Thoracic aorta (tissue), 2 donors: ENCODE measurements around the gene ELOVL3. TPM values are rescaled to one million over a fixed set of nuclear protein-coding genes. Genes with fewer than 3 reads are reported as not detected.
"Not testable (repeated sequence)": the region's sequence is repeated elsewhere in the genome, so short reads cannot be mapped to it uniquely, and the experiment has no call there.

ENCODE experiments used
- ATAC-seq: fragments of 150-250 bp; one replicate; pipeline ENCODE4 v1.8.0; 2017; ENCODE audit warnings: low read depth; ENCODE audit not compliant: insufficient number of reproducible peaks, low FRiP score
- DNase-seq: peaks from one replicate; pipeline ENCODE4 v3.0.0-alpha.2; 2020; ENCODE audit warnings: low spot score
- H3K27ac ChIP-seq, 2 donors: fragments of 200-600 bp; sonication (generic); 1 replicate in 1 of 2; 2 replicates in 1 of 2; pipeline ENCODE4 v1.5.1; 2016; ENCODE audit warnings: mild to moderate bottlenecking in 2 of 2, moderate library complexity in 2 of 2
- H3K27me3 ChIP-seq: fragments of 200-600 bp; sonication (generic); replicated peaks from 2 replicates; pipeline ENCODE4 v1.6.0; 2016; ENCODE audit warnings: mild to moderate bottlenecking; ENCODE audit not compliant: insufficient read depth
- H3K36me3 ChIP-seq: fragments of 200-600 bp; sonication (generic); one replicate; pipeline ENCODE4 v1.5.1; 2016
- H3K4me1 ChIP-seq, 2 donors: fragments of 200-600 bp; sonication (generic); 1 replicate in 1 of 2; 2 replicates in 1 of 2; pipeline versions ENCODE4 v1.5.1 to v1.6.0; 2016; ENCODE audit warnings: low read depth in 2 of 2, mild to moderate bottlenecking in 1 of 2; ENCODE audit not compliant: control insufficient read depth in 1 of 2
- H3K4me3 ChIP-seq: fragments of 200-600 bp; sonication (generic); 2 replicates; pipeline ENCODE4 v1.5.1; 2016; ENCODE audit warnings: mild to moderate bottlenecking
- H3K9me3 ChIP-seq: fragments of 200-600 bp; sonication (generic); 2 replicates; pipeline ENCODE4 v1.5.1; 2016
- CTCF ChIP-seq: fragments of 200-600 bp; sonication (generic); IDR thresholded peaks from one replicate; pipeline ENCODE4 v1.5.1; 2019; ENCODE audit warnings: antibody characterized with exemption
- total RNA-seq, 2 donors: library from RNA; depleted of rRNA; stranded (reverse); fragments of >200 nt; gene quantifications; one replicate each; pipeline versions ENCODE4 v1.1.0 to v1.2.3, GENCODE V29; 2016

Gene ELOVL3
- total RNA-seq, 2 donors from 2014 or later: not detected

GRCh38 chr10:102200751-102201640, 25.1 kb upstream of the ELOVL3 start:
- no peaks in the 10 kb centered on the region for H3K36me3 ChIP-seq
- DNase-seq (no peak), ATAC-seq (no peak)
- no peaks in the 10 kb centered on the region for H3K4me1 ChIP-seq
- no peak overlapping the region for H3K4me3 ChIP-seq
- H3K27ac ChIP-seq: no peak overlapping the region
- TF ChIP-seq CTCF: no peak
- H3K9me3 ChIP-seq: peaks cover 7% of the 10 kb centered on the region
- H3K27me3 ChIP-seq: no peaks in the 10 kb centered on the region

- ATAC-seq (no peak), DNase-seq (no peak)
- TF ChIP-seq CTCF: no peak
- no peaks in the 10 kb centered on the region for H3K4me1 ChIP-seq
- no peaks in the 10 kb centered on the region for H3K27me3 ChIP-seq
- H3K27ac ChIP-seq: no peak overlapping the region
- no peaks in the 10 kb centered on the region for H3K36me3 ChIP-seq
- H3K4me3 ChIP-seq: no peak overlapping the region
- peaks cover 7% of the 10 kb centered on the region for H3K9me3 ChIP-seq
These were observed 23.7 kb upstream of the ELOVL3 start for GRCh38 chr10:102202386-102202785.

- DNase-seq (no peak), ATAC-seq (no peak)
- H3K4me3 ChIP-seq: no peak overlapping the region
- no peak overlapping the region for H3K27ac ChIP-seq
- H3K4me1 ChIP-seq: peaks cover 0 to 10% of the 10 kb centered on the region in 2 donors
- peaks cover 7% of the 10 kb centered on the region for H3K9me3 ChIP-seq
- no peak for TF ChIP-seq CTCF
- H3K36me3 ChIP-seq: no peaks in the 10 kb centered on the region
- H3K27me3 ChIP-seq: no peaks in the 10 kb centered on the region
These were observed 17.6 kb upstream of the ELOVL3 start for GRCh38 chr10:102208311-102209035.

GRCh38 chr10:102211615-102212299, 14.3 kb upstream of the ELOVL3 start:
- no peaks in the 10 kb centered on the region for H3K36me3 ChIP-seq
- H3K4me1 ChIP-seq: peaks cover 0 to 10% of the 10 kb centered on the region in 2 donors
- H3K27ac ChIP-seq: no peak overlapping the region
- no peaks in the 10 kb centered on the region for H3K27me3 ChIP-seq
- DNase-seq (no peak), ATAC-seq (no peak)
- no peaks in the 10 kb centered on the region for H3K9me3 ChIP-seq
- TF ChIP-seq CTCF: no peak
- no peak overlapping the region for H3K4me3 ChIP-seq

GRCh38 chr10:102213599-102213998, 12.5 kb upstream of the ELOVL3 start:
- not testable (repeated sequence) for H3K4me1 ChIP-seq, H3K9me3 ChIP-seq, DNase-seq, H3K36me3 ChIP-seq, H3K27me3 ChIP-seq, H3K27ac ChIP-seq, H3K4me3 ChIP-seq, ATAC-seq
